ENCODE measurements around the gene DNAJC17.

Gene DNAJC17

GRCh38 chr15:40769274-40770146, 37.8 kb downstream of the DNAJC17 start, which contains the start of gene C15orf62:
TSS of gene C15orf62 (plus strand) at chr15:40769980. CDS start at chr15:40770496, 516 bp downstream.
- DNase-seq (ENCODE audit: low spot score) = peak; percentile 81
- in situ Hi-C loops (cut with MboI; ENCODE audit: low pct_unique_long_range_greater_than_20kb, low sequenced_read_pairs, unreplicated experiment) = no loop called here
- TF ChIP-seq CTCF (IDR thresholded peaks at IDR 0.05; ENCODE audit: extremely low read depth, insufficient read depth, missing control alignments) = no peak

GRCh38 chr15:40768521-40769273, 38.6 kb downstream of the DNAJC17 start:
- in situ Hi-C loops (cut with MboI; ENCODE audit: low pct_unique_long_range_greater_than_20kb, low sequenced_read_pairs, unreplicated experiment) = no loop called here
- peak; percentile 9 for TF ChIP-seq CTCF (IDR thresholded peaks at IDR 0.05; ENCODE audit: extremely low read depth, insufficient read depth, missing control alignments)
- DNase-seq (ENCODE audit: low spot score) = peak; percentile 71

- no peak for DNase-seq (ENCODE audit: low spot score)
- TF ChIP-seq CTCF (IDR thresholded peaks at IDR 0.05; ENCODE audit: extremely low read depth, insufficient read depth, missing control alignments) = no peak
- in situ Hi-C loops (cut with MboI; ENCODE audit: low pct_unique_long_range_greater_than_20kb, low sequenced_read_pairs, unreplicated experiment) = no loop called here
These were observed 39.3 kb downstream of the DNAJC17 start for GRCh38 chr15:40767838-40768500.

GRCh38 chr15:40766906-40767837, 40.1 kb downstream of the DNAJC17 start:
- no peak for DNase-seq (ENCODE audit: low spot score)
- in situ Hi-C loops (cut with MboI; ENCODE audit: low pct_unique_long_range_greater_than_20kb, low sequenced_read_pairs, unreplicated experiment) = no loop called here
- TF ChIP-seq CTCF (IDR thresholded peaks at IDR 0.05; ENCODE audit: extremely low read depth, insufficient read depth, missing control alignments) = no peak

- no peak for DNase-seq (ENCODE audit: low spot score)
- TF ChIP-seq CTCF (IDR thresholded peaks at IDR 0.05; ENCODE audit: extremely low read depth, insufficient read depth, missing control alignments) = no peak
- in situ Hi-C loops (cut with MboI; ENCODE audit: low pct_unique_long_range_greater_than_20kb, low sequenced_read_pairs, unreplicated experiment) = no loop called here
These were observed 41.0 kb downstream of the DNAJC17 start for GRCh38 chr15:40766194-40766815.
